ENCODE results near the gene HMGN4.
A peak's percentile ranks its signal among the peaks of the same experiment; 100 is the strongest.

The HMGN4 gene

GRCh38 chr6:26576407-26576843 is 38.3 kb downstream of the HMGN4 start:
- no peak for TF ChIP-seq CTCF (IDR thresholded peaks at IDR 0.05)

GRCh38 chr6:26576929-26577719 is 39.0 kb downstream of the HMGN4 start:
- Mint-ChIP-seq H3K9me3 (peaks cover 28% of the 10 kb centered on the region), H3K27ac (no peak overlapping the region), H3K4me3 (peak overlapping the region; percentile 87), H3K36me3 (ENCODE audit: low read depth) (no peaks in the 10 kb centered on the region), H3K4me1 (peaks cover 6% of the 10 kb centered on the region), H3K27me3 (ENCODE audit: low read depth, poor library complexity) (peaks cover 92% of the 10 kb centered on the region)
- TF ChIP-seq CTCF (IDR thresholded peaks at IDR 0.05): no peak
- DNase-seq: peak; percentile 59

More at GRCh38 chr6:26576407-26576843, 38.3 kb downstream of the HMGN4 start:
- peak overlapping the region; percentile 87 for H3K4me3 Mint-ChIP-seq
- H3K4me1 Mint-ChIP-seq: peaks cover 6% of the 10 kb centered on the region
- peaks cover 90% of the 10 kb centered on the region for H3K27me3 Mint-ChIP-seq (ENCODE audit: low read depth, poor library complexity)
- no peak overlapping the region for H3K27ac Mint-ChIP-seq
- DNase-seq: no peak
- H3K9me3 Mint-ChIP-seq: peaks cover 28% of the 10 kb centered on the region
- no peaks in the 10 kb centered on the region for H3K36me3 Mint-ChIP-seq (ENCODE audit: low read depth)

- Mint-ChIP-seq H3K27me3 (ENCODE audit: low read depth, poor library complexity) (peaks cover 94% of the 10 kb centered on the region), H3K4me1 (peaks cover 6% of the 10 kb centered on the region), H3K9me3 (peaks cover 28% of the 10 kb centered on the region), H3K36me3 (ENCODE audit: low read depth) (no peaks in the 10 kb centered on the region), H3K4me3 (peak overlapping the region; percentile 87), H3K27ac (no peak overlapping the region)
- DNase-seq: no peak
- no peak for TF ChIP-seq CTCF (IDR thresholded peaks at IDR 0.05)
Observed at GRCh38 chr6:26577720-26578072, 39.5 kb downstream of the HMGN4 start.

- TF ChIP-seq CTCF (IDR thresholded peaks at IDR 0.05): no peak
- Mint-ChIP-seq H3K4me3 (peak overlapping the region; percentile 87), H3K27me3 (ENCODE audit: low read depth, poor library complexity) (peaks cover 96% of the 10 kb centered on the region)
Observed at GRCh38 chr6:26578279-26578678, 40.1 kb downstream of the HMGN4 start.

GRCh38 chr6:26578741-26579140 is 40.6 kb downstream of the HMGN4 start:
- H3K27ac Mint-ChIP-seq: no peak overlapping the region

More at GRCh38 chr6:26578279-26578678, 40.1 kb downstream of the HMGN4 start:
- Mint-ChIP-seq H3K27ac (no peak overlapping the region), H3K4me1 (peaks cover 6% of the 10 kb centered on the region), H3K36me3 (ENCODE audit: low read depth) (no peaks in the 10 kb centered on the region), H3K9me3 (peaks cover 28% of the 10 kb centered on the region)
- DNase-seq: no peak

More at GRCh38 chr6:26578741-26579140, 40.6 kb downstream of the HMGN4 start:
- H3K36me3 Mint-ChIP-seq (ENCODE audit: low read depth): no peaks in the 10 kb centered on the region
- H3K4me3 Mint-ChIP-seq: no peak overlapping the region
- DNase-seq: no peak
- peaks cover 6% of the 10 kb centered on the region for H3K4me1 Mint-ChIP-seq
- no peak for TF ChIP-seq CTCF (IDR thresholded peaks at IDR 0.05)
- peaks cover 97% of the 10 kb centered on the region for H3K27me3 Mint-ChIP-seq (ENCODE audit: low read depth, poor library complexity)
- H3K9me3 Mint-ChIP-seq: peaks cover 28% of the 10 kb centered on the region
